GM18907 (cell line): ENCODE results near the gene ASPA.
"Not testable (repeated sequence)": the region's sequence is repeated elsewhere in the genome, so short reads cannot be mapped to it uniquely, and the experiment has no call there.

Source experiments
- ATAC-seq: cut with Tn5 transposase; IDR thresholded peaks from one replicate; pipeline ENCODE4 v1.9.1; 2021; ENCODE audit warnings: mild to moderate bottlenecking, moderate library complexity; ENCODE audit not compliant: unreplicated experiment

Gene ASPA

DNA sequence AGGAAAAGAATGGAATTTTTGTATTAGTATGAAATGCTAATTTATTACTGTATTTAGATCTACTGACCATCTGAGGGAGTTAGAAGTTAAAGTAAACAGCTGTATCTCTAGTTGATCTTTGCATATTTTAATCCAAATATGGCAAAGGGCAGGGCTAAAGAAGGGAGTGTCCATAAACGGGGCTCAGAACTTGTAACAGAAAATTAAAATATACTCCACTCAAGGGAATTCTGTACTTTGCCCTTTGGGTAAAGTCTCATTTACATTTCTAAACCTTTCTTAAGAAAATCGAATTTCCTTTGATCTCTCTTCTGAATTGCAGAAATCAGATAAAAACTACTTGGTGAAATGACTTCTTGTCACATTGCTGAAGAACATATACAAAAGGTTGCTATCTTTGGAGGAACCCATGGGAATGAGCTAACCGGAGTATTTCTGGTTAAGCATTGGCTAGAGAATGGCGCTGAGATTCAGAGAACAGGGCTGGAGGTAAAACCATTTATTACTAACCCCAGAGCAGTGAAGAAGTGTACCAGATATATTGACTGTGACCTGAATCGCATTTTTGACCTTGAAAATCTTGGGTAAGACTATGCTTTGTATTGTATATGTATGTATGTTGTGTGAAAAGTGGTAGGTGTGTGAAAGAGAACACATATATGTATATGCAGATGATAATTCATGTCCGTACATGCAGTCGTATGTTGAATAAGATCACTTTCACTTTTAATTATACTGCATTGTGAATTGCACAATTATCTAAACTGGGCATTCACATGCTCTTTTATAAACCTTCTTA lies at the start of gene ASPA:
TSS of gene ASPA (plus strand) at position 186 of the 799 bp plus-strand sequence. CDS start at position 349, 163 bp downstream.
- ATAC-seq: no peak

DNA sequence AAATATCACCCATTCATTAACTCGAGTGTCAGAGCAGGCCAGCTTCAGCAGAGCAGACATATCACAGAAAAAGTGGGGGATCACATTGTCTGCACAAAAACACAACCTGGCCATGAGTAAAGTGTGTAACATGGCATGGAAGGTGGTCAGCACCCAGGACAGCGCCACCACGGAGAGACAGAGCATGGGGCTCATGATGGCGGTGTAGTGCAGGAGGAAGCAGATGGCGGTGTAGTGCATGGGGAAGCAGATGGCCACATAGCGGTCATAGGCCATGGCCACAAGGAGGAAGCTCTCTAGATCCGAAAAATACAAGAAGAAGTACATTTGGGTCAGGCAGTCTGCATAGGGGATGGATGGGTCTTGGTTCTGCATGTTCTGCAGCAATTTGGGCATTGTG lies 42.6 kb upstream of the ASPA start:
- not testable (repeated sequence) for ATAC-seq

DNA sequence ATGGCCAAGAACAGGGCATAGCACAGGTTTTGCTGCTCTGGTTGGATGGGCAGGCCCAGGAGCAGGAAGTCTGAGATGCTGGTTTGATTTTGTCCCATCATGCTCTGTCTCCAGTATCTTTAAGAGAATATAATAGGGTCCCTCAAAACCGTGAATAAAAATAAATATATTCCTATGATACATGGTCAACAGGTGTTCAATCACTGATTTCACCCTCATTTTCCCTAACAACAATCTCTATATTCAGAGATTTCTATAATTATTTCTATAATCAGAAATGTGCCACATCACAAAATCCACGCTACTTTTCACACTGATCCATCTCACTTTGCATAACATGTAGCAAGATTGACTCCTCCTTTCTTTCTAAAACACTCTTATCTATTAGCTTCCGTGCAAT lies 42.1 kb upstream of the ASPA start, which contains the start of gene OR1E2:
TSS of gene OR1E2 (minus strand) at position 101 of the 400 bp plus-strand sequence. CDS start at position 101, 0 bp downstream.
- ATAC-seq: no peak

DNA sequence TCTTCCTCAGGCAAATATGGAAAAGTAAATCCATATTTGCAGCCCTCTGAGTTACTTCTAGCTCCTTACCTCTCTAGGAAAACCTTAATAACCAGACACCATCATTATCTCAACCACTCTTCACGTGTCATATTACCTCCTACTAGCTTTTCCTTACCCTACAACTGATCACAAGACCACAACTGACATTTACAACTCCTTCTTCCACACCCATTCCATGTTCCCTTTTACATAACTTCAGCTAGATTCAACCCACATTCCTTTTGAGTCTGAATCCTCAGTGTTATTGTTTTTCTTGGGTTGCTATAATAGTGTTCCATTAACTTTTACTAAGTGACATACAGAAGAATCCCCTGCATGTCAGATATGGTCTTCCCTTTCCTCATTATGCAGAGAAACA lies 37.4 kb upstream of the ASPA start:
- no peak for ATAC-seq

GRCh38 chr17:3440451-3440850 lies 35.3 kb upstream of the ASPA start:
- no peak for ATAC-seq

DNA sequence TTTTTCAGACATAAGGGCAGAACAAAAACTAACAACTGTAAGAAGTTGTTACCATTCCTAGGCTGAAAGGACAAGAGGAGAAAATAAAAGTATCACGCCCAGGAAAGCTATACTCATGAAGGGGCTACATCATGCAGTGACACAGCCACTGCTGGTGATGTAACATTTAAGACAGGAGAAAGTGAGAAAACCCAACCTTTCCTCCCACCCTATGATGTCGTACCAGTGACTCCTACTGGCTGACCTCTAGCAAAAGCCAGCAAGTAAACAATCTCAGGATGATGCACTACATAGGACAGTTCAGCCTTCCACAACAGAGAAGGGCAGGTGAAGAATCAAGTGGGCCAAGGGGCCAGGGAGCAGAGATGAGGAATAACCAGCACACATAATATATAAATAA lies 28.2 kb upstream of the ASPA start:
- ATAC-seq: no peak

DNA sequence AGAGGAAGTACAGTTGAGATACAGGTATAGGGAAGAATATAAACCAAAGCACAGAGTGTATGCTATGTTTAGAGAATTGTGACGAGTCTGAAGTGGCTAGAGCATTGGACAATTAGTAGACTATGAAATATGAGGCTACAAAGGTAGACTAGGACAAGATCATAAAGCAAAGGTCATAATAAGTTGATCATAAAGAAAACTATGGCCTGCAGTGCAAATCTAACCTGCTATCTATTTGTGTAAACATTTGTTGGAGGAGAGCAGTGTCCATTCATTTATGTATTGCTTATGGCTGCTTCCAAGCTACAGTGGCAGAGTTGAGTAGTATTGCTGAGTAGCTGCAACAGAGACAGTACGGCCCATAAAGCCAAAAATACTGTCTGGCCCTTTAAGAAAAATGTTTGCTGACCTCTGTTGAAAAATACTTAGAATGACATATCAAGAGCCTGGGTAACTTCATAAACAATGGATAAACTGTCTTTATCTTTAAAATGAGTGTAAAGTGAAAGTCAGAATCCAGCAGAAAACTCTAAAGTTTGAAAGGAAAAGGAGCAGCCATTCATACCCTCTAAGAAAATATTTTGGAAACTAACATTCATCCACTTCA lies 27.6 kb upstream of the ASPA start:
- ATAC-seq: no peak

GRCh38 chr17:3466355-3466754 lies 9.4 kb upstream of the ASPA start:
- not testable (repeated sequence) for ATAC-seq

GRCh38 chr17:3469529-3469928 lies 6.3 kb upstream of the ASPA start:
- ATAC-seq: no peak

DNA sequence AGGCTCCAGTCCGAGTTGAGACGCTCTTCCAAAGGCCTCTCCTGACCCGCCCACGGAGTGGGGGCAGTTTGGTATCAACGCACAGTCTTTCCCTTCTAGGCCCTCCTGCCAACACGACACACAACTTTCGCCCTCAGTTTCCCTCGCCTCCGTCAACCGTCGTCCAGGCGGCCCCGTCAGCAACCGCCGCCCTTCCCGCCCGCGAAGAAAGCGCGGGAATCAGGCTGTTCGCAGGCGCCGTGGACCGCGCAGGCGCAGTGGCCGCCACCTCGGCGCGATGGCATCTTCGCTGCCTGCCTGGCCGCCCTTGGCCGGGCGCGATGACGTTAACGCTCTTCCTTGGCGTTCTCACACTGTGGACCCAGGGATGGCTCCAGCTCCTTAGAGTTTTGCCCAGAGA lies 4.2 kb upstream of the ASPA start, which contains the start of gene SPATA22:
TSS of gene SPATA22 (minus strand) at position 221 of the 400 bp plus-strand sequence. CDS start 2,494 bp downstream, outside the sequence.
- ATAC-seq: no peak

DNA sequence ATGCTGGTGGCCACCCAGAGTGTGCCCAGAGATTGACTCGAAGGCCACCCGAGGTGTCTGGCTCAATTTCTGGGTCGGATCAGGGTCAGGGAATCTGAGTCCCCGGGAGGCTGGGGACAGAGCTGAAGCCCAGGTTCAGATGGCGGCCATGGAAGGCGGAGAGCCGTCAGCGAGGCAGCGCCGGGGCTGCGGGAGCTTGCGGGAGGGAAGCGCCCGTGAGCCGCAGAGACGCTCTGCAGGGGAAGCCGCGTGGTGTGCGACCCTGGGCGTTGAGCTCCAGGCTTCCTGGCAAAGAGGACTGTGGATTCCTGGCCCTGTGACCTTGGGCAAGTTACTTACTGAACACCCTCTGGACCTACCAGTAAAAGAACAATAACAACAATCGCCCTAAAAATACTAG lies 3.7 kb upstream of the ASPA start:
- ATAC-seq: no peak

- ATAC-seq: no peak
These were observed 1.6 kb upstream of the ASPA start for GRCh38 chr17:3474212-3474611.

- no peak for ATAC-seq
These were observed 529 bp upstream of the ASPA start for GRCh38 chr17:3475251-3475685.

DNA sequence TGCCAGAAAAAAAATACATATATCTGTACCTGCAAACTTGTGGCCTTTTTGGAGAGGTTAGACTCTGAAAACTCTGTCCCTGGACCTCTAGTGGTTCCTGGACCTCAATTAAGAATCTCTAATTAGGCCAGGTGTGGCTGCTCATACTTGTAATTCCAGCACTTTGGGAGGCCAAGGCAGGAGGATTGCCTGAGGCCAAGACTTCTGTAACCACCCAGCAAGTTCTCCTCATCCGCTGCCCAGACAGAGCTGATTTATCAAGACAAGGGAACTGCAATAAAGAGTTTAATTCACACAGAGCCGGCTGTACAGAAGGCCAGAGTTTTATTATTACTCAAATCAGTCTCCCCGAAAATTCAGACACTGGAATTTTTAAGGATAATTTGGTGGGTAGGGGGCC lies 4.2 kb downstream of the ASPA start:
- no peak for ATAC-seq

DNA sequence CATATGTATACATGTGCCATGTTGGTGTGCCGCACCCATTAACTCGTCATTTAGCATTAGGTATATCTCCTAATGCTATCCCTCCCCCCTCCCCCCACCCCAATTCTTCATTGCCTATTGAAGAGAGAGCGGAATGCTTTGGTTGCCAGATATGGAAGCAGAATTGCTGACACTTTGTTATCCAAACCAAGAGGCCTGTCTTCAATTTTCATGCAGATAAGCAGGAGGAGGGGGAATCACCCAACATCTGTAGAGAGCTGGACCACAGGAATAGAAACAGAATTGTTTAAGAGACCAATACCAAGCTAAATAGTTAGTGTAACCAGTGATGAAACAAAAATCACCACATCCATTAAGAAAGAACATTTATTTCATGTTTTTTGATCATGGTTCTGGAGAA lies 7.1 kb downstream of the ASPA start:
- no peak for ATAC-seq

DNA sequence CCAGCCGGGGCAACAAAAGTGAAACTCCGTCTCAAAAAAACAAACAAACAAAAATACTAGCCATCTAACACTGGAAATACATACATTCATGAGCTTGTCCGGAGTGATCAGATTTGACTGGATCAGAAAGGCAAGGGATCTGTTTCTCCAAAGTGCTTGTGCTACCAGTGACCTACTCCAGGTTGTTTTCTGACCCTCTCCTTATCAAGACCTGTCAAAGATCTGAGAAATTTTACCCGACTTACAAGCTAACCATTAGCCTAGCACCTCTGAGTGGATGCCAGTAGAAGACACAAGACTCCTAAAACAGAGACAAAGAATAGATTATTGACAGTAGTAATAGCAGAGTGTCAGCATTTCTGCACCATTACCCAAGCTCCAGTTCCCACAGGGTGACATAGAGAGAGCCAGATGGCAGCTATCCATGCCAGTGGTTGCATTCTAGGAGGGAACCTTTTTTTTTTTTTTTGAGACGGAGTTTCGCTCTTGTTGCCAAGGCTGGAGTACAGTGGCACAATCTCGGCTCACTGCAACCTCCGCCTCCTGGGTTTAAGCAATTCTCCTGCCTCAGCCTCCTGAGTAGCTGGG lies 9.8 kb downstream of the ASPA start:
- no peak for ATAC-seq

GRCh38 chr17:3497101-3497500 lies 21.3 kb downstream of the ASPA start:
- no peak for ATAC-seq

GRCh38 chr17:3501344-3501743 lies 25.5 kb downstream of the ASPA start:
- ATAC-seq: no peak

- ATAC-seq: no peak
These were observed 26.7 kb downstream of the ASPA start for GRCh38 chr17:3502466-3502865.

GRCh38 chr17:3503285-3503684 lies 27.5 kb downstream of the ASPA start:
- no peak for ATAC-seq

GRCh38 chr17:3505008-3505407 lies 29.2 kb downstream of the ASPA start:
- no peak for ATAC-seq

- ATAC-seq: no peak
These were observed 30.3 kb downstream of the ASPA start for GRCh38 chr17:3506054-3506453.
